Gastrocnemius medialis (tissue), 4 donors: ENCODE measurements around the gene CNKSR2. TPM values are rescaled to one million over a fixed set of nuclear protein-coding genes. Genes with fewer than 3 reads are reported as not detected.

Experiments used
- ATAC-seq, 2 donors: fragments of 150-250 bp; one replicate each; pipeline ENCODE4 v1.9.1; 2016
- DNase-seq, 2 donors: peaks; one replicate each; pipeline ENCODE4 v3.0.0-alpha.2; 2019
- H3K27ac ChIP-seq, 4 donors: fragments of 200-600 bp; sonication (generic); 1 replicate in 1 of 4; 2 replicates in 3 of 4; pipeline ENCODE4 v1.5.1; 2016 to 2018; ENCODE audit warnings: mild to moderate bottlenecking in 2 of 4, moderate library complexity in 1 of 4
- H3K27me3 ChIP-seq, 3 donors: fragments of 200-600 bp; sonication (generic) in 2 of 3; 1 replicate in 1 of 3; 2 replicates in 2 of 3; pipeline versions ENCODE4 v1.5.1 to v1.6.0; 2016 to 2019; ENCODE audit warnings: mild to moderate bottlenecking in 1 of 3, moderate library complexity in 1 of 3
- H3K36me3 ChIP-seq, 2 donors: fragments of 200-600 bp; sonication (generic) in 1 of 2; one replicate each; pipeline ENCODE4 v1.5.1; 2017 to 2018
- H3K4me1 ChIP-seq, 2 donors: fragments of 200-600 bp; sonication (generic) in 1 of 2; one replicate each; pipeline ENCODE4 v1.5.1; 2016 to 2017; ENCODE audit warnings: mild to moderate bottlenecking in 2 of 2
- H3K4me3 ChIP-seq, 4 donors: fragments of 200-600 bp; sonication (generic) in 3 of 4; 1 replicate in 1 of 4; 2 replicates in 3 of 4; pipeline ENCODE4 v1.5.1; 2016 to 2019; ENCODE audit warnings: mild to moderate bottlenecking in 2 of 4
- H3K9me3 ChIP-seq, 3 donors: fragments of 200-600 bp; sonication (generic) in 2 of 3; 1 replicate in 1 of 3; 2 replicates in 2 of 3; pipeline ENCODE4 v1.5.1; 2016 to 2019
- POLR2A ChIP-seq, 2 donors: fragments of 450-650 bp; IDR thresholded peaks; one replicate each; pipeline ENCODE4 v1.6.1; 2017; ENCODE audit warnings: antibody characterized with exemption in 2 of 2, mild to moderate bottlenecking in 2 of 2, moderate library complexity in 2 of 2
- in situ Hi-C, 4 donors: fragments of 200-750 bp; cut with MboI; loops; one replicate each; pipeline versions ENCODE4 v1.15.0 to v1.8.0; 2017; ENCODE audit warnings: low sequenced_read_pairs in 4 of 4
- intact Hi-C: fragments of 100-400 bp; cut with DNase I; formaldehyde crosslinking; loops from one replicate; pipeline ENCODE4 v1.15.1; 2023; ENCODE audit warnings: low total_unique reads
- total RNA-seq, 4 donors: library from RNA; depleted of rRNA; stranded (reverse); fragments of >200 nt; gene quantifications; one replicate each; pipeline versions ENCODE4 v1.1.0 to v1.2.3, GENCODE V29; 2016
- TF ChIP-seq, protein P1 (sequence below), 5 experiments: fragments of 450-650 bp in 3 of 5; fragments of 200-600 bp in 2 of 5; sonication (generic) in 2 of 5; IDR thresholded peaks in 4 of 5; conservative IDR thresholded peaks in 1 of 5; 1 replicate in 4 of 5; 2 replicates in 1 of 5; pipeline ENCODE4 v1.5.1; 2016 to 2019; ENCODE audit warnings: antibody characterized with exemption in 5 of 5, mild to moderate bottlenecking in 3 of 5, moderate library complexity in 3 of 5

CNKSR2 gene
- total RNA-seq, 4 donors from 2014 or later = 0.44 to 8.7 (median 3.0) TPM

DNA sequence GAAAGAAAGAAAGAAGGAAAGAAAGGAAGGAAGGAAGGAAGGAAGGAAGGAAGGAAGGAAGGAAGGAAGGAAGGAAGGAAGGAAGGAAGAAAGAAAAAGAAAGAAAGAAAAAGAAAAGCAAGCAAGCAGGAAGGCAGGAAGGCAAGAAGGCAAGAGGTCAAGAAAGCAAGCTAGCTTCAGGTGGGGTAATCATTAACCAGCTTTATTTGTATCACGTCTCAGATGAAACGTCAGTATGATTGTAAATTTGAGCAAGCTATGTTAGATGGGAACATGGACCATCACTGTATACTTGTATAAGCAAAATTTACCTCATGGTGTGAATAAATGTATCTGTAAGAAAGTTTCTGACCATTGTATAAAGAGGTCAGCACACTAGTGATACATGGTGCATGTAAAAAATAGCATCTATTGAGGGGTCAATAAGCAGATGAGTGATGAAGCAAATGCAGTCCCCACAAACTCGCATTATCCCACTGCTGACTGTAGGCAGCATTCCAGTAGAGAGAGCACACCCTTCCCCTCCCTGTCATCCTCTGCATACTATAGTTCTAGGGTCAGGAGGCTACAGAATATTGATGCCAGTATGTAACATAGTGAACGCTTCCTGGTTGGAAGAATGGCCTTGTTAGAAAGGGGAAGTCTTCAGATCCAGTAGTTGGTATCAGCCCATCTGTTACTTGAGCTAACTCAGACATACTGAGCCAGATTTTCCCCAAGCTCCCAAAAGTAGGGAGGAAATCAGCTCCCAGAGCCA is 300.4 kb downstream of the CNKSR2 start:
- DNase-seq = no peak
- intact Hi-C loops = no loop called here
- in situ Hi-C loops = no loop called here
- H3K36me3 ChIP-seq = no peaks in the 10 kb centered on the region
- H3K4me1 ChIP-seq = no peaks in the 10 kb centered on the region
- no peak overlapping the region for H3K27ac ChIP-seq
- H3K27me3 ChIP-seq = no peaks in the 10 kb centered on the region
- no peak for ATAC-seq
- H3K9me3 ChIP-seq = no peaks in the 10 kb centered on the region
- TF ChIP-seq, protein P1, sequence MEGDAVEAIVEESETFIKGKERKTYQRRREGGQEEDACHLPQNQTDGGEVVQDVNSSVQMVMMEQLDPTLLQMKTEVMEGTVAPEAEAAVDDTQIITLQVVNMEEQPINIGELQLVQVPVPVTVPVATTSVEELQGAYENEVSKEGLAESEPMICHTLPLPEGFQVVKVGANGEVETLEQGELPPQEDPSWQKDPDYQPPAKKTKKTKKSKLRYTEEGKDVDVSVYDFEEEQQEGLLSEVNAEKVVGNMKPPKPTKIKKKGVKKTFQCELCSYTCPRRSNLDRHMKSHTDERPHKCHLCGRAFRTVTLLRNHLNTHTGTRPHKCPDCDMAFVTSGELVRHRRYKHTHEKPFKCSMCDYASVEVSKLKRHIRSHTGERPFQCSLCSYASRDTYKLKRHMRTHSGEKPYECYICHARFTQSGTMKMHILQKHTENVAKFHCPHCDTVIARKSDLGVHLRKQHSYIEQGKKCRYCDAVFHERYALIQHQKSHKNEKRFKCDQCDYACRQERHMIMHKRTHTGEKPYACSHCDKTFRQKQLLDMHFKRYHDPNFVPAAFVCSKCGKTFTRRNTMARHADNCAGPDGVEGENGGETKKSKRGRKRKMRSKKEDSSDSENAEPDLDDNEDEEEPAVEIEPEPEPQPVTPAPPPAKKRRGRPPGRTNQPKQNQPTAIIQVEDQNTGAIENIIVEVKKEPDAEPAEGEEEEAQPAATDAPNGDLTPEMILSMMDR (IDR thresholded peaks at IDR 0.05 in 4 of 5, conservative IDR thresholded peaks at IDR 0.05 in 1 of 5) = no peak
- TF ChIP-seq POLR2A (IDR thresholded peaks at IDR 0.05) = no peak
- H3K4me3 ChIP-seq = no peak overlapping the region

DNA sequence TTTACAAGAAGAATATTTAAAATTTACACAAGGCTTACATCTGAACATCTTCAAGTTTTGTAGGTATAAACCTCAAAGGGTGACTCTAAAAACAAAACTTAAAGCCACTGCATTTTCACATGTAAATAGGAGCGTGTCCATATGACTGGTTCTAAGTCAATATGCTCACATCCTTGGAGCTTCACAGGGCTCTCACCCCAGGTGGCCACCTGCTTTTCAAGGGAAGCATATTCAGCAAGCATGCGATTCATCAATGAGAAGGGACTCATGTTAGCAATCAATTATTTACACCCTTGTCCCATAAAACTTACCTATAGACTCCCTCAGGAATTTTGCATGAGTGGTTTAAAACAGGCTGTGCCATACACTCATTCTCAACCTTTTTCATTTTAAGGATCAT is 301.7 kb downstream of the CNKSR2 start:
- no peak for TF ChIP-seq POLR2A (IDR thresholded peaks at IDR 0.05)
- TF ChIP-seq, protein P1 (IDR thresholded peaks at IDR 0.05 in 4 of 5, conservative IDR thresholded peaks at IDR 0.05 in 1 of 5) = no peak
- in situ Hi-C loops (no loop called here), intact Hi-C loops (no loop called here)
- Histone ChIP-seq H3K36me3 (no peaks in the 10 kb centered on the region), H3K9me3 (no peaks in the 10 kb centered on the region), H3K27ac (no peak overlapping the region), H3K27me3 (no peaks in the 10 kb centered on the region), H3K4me3 (no peak overlapping the region), H3K4me1 (no peaks in the 10 kb centered on the region)
- DNase-seq (no peak), ATAC-seq (no peak)

DNA sequence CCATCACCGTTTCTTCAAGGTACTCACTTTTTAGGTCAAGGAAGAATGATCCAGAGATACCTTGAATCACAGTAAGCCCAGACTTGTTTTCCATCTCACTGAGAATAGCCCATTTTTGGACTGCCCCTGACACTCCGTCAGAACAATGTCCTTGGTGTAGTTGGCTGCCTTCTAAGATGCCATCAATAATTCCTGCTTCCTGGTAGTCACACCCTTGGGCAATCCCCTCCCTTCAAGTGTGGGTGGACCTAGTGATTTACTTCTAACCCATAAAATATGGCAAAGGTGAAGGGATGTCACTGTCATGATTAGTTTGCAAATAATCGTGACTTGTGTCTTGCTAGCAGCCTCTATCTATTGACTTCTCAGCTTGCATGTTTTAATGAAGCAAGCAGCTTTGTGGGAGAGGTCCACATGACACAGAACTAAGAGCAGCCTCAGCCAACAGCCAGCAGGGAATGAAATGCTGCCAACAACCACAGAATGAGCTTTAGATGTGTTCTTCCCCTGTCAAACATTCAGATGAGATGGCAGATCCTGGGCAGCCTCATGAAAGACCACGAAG is 303.9 kb downstream of the CNKSR2 start:
- in situ Hi-C loops = no loop called here
- TF ChIP-seq, protein P1 (IDR thresholded peaks at IDR 0.05 in 4 of 5, conservative IDR thresholded peaks at IDR 0.05 in 1 of 5) = no peak
- TF ChIP-seq POLR2A (IDR thresholded peaks at IDR 0.05) = no peak

DNA sequence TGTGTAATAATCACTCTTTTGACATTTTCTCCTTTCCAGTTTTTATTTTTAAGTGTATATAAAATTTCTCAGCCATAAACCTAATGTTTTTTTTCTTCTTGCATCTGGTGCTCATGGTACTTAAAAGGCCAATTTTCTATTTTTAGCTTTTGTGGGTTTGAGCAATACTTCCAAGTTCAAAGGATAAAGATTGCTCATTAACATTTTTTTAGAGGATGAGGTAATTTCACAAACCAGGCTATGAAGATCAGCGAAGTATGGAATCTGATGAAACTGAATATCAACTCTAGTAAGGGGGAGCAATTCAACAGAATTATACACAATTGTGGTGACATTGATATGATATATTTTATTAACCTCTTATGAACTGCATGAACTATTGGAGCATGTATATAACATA is 309.7 kb downstream of the CNKSR2 start:
- Histone ChIP-seq H3K27ac (no peak overlapping the region), H3K27me3 (no peaks in the 10 kb centered on the region), H3K4me1 (no peaks in the 10 kb centered on the region), H3K4me3 (no peak overlapping the region), H3K9me3 (no peaks in the 10 kb centered on the region), H3K36me3 (no peaks in the 10 kb centered on the region)
- ATAC-seq (no peak), DNase-seq (no peak)
- intact Hi-C loops = no loop called here
- TF ChIP-seq, protein P1 (IDR thresholded peaks at IDR 0.05 in 4 of 5, conservative IDR thresholded peaks at IDR 0.05 in 1 of 5) = no peak
- TF ChIP-seq POLR2A (IDR thresholded peaks at IDR 0.05) = no peak
- in situ Hi-C loops = no loop called here

More for the DNA sequence above, 303.9 kb downstream of the CNKSR2 start:
- no peaks in the 10 kb centered on the region for H3K27me3 ChIP-seq
- ATAC-seq (no peak), DNase-seq (no peak)
- H3K27ac ChIP-seq = no peak overlapping the region
- intact Hi-C loops = no loop called here
- no peaks in the 10 kb centered on the region for H3K36me3 ChIP-seq
- H3K4me3 ChIP-seq = no peak overlapping the region
- H3K9me3 ChIP-seq = no peaks in the 10 kb centered on the region
- H3K4me1 ChIP-seq = no peaks in the 10 kb centered on the region
